Ramos (cell line): ENCODE results near the gene MAN2A1.

ENCODE experiments used
- in situ Hi-C: fragments of 300-500 bp; cut with MboI; formaldehyde crosslinking; loops from one replicate; pipeline ENCODE4 v1.14.3; 2022; ENCODE audit warnings: low sequenced_read_pairs; ENCODE audit not compliant: unreplicated experiment

Gene MAN2A1

GRCh38 chr5:109701792-109702191 is 12.1 kb downstream of the MAN2A1 start:
- in situ Hi-C loops: no loop called here

DNA sequence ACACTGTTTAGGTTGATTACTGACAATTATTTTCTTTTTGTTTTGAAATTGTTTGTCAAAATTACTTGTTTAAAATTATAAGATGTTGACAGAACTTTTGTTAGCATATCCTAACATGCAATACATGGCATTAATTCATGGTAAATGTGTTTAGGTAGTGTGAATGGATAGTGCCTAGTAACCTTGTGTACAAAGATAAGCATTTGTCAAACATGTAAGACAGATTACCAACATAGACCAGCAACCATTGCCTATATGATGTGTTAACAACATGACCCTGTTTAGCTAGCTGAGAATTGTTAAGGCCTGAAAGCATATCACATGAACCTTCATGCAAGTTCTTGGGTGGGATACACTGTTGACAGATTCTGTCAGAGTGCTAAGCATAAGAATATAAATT is 13.4 kb downstream of the MAN2A1 start:
- in situ Hi-C loops: no loop called here

DNA sequence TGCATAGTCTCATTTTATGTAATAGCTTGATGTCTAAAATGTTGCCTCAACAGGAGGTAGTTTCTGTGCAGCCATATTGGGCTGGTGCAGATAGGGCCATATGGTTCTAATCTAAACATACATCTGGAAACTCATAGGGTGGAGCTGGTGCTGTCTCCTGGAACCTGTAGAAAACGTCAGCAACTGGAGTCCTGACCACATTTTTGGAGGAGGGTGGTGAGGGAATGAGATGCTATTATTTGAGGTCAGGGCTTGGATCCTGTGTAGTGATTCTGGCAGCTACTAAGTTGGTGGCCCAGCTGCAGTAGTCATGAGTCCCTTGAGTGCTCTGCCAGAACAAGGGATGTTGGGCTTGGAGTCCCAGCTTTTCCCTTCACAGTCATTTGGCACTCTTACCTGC is 14.1 kb downstream of the MAN2A1 start:
- in situ Hi-C loops: no loop called here

DNA sequence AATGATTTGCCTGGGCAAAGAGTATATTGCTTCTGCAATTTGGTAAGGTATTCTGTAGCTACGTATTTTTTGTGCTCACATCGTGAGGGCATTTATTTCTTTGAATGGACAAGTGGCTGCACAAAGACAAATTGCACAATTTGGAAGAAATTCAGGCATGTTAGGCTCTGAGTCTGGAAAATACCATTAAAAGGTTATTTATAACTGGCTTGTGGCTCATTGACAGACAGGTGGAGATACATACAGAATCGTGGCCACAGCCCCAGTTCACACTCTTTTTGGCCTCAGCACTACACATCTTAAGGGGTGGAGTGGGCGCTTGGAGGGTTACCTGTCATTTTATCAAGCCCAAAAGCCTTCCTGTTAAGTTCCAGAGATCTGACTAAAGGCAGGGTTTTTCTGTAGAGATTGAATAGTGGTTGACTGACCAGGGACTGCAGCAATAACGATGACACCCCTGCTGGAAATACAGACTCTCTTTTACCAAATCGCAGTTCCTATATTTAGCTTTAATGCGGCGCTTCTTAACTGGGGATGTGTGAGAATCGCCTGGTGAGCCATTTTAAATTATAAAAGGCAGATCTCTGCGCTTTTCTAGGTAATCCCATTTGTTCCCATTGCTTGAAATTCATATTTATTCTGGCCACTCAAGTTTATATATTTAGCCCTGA is 14.7 kb downstream of the MAN2A1 start:
- in situ Hi-C loops: no loop called here

DNA sequence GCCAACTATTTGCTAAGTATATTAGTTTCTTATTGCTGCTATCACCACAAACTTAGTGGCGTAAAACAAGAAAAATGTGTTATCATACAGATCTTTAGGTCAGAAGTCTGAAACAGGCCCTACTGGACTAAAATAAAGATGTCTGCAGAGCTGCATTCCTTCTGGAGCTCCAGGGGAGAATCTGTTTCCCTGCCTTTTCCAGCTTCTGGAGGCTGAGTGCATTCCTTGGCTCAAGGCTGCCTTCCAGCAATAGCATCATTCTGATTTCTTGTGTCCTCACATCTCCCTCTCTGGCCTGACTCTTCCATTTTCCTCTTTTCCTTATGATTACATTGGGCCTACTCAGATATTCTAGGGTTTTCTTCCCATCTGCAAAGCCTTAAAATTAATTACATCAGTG is 15.9 kb downstream of the MAN2A1 start:
- in situ Hi-C loops: no loop called here

DNA sequence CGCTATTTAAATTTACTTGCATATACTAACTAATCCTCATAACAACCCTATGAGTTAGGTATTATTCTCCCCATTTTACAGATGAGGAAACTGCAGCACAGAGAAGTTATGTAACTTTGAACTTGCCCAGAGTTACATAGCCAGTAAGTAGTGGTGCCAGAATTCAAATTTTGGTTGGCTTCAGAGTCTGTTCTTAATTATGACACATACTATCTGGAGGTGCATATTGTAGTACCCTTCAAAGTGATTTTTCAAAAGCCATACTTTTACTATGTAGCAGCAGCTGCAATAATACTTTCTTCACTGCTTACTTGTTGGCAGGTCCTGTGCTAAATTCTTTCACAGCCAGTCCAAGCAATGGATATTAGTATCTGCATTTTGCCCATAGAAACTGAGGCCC is 16.4 kb downstream of the MAN2A1 start:
- in situ Hi-C loops: no loop called here

DNA sequence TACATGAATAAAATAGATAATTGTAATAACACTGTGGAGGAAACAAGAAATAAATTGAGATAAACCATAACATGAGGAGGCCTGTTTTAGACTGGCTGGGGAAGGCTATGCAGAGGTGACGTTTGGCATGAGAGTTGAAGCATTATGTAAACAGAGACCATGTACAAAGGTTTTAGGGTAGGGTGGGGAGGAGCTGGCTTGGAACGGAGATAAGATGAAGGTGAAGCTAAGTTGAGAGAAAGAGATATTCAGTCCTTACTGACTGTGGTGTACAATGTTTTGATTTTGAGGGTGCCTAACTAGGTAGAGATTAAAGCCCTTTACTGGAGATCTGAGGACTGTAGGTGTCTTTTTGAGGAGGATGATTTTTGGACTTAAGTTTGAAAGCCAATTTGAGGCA is 17.8 kb downstream of the MAN2A1 start:
- in situ Hi-C loops: no loop called here

- in situ Hi-C loops: no loop called here
Measured at GRCh38 chr5:109708813-109709212, 19.1 kb downstream of the MAN2A1 start.

DNA sequence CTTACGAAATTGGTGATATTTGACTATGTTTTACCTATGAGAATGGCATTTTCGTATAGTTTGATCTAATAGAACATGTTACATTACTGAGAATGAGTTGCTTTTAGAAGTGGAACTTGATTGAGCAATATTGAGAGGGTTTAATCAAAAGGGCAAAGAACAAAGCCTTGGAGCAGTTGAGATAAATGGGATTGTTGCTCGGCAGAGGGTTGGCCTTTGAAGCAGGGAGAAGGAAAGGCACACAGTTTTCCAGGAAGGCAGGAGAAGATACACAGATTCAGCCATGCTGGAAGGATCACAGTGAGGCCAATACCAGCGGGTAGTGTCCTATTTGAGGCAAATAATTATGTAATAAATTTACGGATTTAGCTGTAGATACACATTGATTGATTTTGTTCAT is 19.5 kb downstream of the MAN2A1 start:
- in situ Hi-C loops: no loop called here

DNA sequence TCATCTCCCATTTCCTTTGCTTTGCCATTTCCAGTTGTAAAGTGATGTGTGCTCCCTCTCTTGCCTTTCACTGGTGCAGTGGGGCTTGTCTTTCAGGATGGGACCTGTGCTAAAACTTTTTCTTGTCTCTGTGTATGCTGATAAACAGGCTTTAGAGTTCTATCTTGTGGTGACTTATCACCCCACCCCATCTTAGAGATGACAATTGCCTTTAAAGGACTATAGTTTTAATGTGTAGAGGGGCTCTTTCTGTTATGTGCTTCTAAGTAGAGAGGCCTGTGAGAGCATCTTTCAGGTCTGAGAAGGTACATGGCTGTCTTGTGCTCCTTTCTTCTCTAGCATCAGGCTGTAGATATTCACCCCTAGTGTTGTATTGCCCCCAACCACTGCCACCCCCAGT is 21.9 kb downstream of the MAN2A1 start:
- in situ Hi-C loops: no loop called here

GRCh38 chr5:109713453-109713852 is 23.7 kb downstream of the MAN2A1 start:
- in situ Hi-C loops: no loop called here

DNA sequence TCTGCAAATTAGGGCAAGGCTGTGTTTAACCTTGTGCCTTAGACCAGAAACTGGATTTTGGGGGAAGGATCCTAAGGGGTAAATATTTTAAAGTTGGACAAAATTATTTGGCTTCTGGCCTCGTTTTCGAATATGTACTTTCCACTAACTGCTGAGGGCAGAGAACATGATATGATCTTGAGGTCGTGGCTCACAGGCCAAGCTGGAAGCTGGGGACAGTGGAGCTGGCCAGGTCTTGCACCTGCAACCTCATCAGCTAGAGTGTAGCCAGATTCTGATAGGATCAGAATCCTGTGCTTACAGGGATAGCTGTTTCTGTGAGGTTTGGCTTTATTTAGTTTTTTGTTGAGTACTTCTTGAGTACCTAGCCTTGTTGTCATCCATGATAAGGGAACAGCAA is 24.9 kb downstream of the MAN2A1 start:
- in situ Hi-C loops: no loop called here

GRCh38 chr5:109718216-109718615 is 28.5 kb downstream of the MAN2A1 start:
- in situ Hi-C loops: no loop called here

GRCh38 chr5:109718632-109719031 is 28.9 kb downstream of the MAN2A1 start:
- in situ Hi-C loops: no loop called here

GRCh38 chr5:109719978-109720377 is 30.3 kb downstream of the MAN2A1 start:
- in situ Hi-C loops: no loop called here

DNA sequence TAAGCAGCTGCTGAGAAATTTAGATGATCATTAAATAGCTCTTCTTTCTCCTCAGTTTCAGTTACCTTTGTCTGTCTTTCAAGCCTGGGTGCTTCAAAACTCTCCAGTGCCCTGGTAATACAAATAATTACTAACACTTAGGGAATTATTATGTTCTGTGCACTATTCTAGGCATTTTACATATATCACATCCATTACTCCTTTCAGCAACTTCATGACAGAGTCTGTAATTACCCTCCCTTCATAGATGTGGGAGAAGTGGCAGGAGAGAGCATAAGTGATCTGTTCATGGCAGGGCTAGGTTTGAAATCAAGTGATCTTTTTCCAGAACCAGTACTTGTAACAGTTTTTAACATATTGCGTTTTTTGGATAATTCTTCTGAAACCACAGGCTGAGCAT is 32.0 kb downstream of the MAN2A1 start:
- in situ Hi-C loops: no loop called here

GRCh38 chr5:109723606-109724005 is 33.9 kb downstream of the MAN2A1 start:
- in situ Hi-C loops: no loop called here

DNA sequence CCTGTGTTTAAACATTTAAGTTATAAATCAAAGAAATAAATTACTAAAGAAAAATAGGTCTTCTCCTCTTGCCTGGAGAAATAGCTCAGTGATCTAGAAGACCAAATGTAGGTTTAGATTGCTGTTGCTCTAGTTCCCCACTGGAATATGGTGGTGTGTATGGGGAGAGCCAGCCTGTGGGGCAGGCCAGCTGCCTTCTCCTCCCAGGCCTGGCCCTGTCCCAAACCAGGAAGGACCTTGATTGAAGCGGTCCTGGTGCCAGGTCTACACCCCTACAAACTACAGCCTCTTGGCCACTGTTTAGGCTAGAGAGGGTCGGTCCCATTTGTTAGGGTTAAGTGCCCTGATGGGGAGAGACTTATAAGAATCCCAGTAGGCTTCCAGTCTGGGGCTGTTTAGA is 35.4 kb downstream of the MAN2A1 start:
- in situ Hi-C loops: no loop called here

DNA sequence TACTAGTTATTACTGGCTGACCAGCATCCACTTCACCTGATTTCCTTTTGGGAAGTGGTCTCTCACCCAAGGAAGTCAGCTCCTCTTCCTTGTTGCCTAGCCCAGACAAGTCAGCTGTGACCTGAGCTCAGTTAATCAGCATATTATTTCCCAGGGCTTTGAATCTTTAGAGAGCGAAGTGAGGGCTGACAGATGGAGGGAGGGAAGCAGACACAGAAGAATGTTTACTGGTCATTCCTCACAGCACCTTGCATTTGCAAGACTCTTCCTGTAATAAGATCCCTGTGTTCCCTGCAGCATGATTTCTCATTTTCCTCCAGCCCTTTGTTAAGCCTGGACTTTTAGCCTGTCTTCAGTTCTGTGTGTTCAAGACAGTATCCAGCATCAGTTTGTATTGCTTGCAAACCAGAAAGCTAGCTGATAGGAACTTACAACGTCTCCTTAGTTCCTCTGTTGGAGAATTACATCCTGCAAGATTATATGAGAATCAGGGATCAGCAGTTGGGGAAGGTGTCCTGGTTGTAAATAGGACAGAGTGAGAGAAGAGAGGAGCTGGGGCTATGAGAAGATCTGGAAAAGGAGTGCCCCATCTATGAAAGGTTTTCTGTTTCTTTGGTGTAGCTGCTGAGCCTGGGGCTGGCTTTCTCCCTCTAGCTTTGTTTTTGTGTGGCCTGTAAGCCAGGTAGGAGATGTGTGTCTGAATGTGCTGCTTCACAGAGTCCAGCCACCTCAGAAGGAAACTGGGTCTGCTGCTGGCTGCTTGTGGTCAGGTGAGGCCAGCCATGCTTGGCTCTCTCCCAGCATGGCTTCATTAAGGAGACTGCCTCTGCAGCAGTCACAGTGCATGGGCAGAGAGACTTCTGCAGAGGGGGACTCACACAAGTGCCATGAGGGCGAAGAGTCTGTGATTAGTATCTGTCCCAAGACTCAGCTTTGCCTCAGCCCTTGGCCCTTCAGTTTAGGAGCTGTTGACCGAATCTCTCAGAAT is 50.3 kb downstream of the MAN2A1 start:
- in situ Hi-C loops: no loop called here

GRCh38 chr5:109740966-109741365 is 51.2 kb downstream of the MAN2A1 start:
- in situ Hi-C loops: no loop called here

GRCh38 chr5:109741390-109741789 is 51.7 kb downstream of the MAN2A1 start:
- in situ Hi-C loops: no loop called here
